ENCODE results near the gene ELF2. TPM values are rescaled to one million over a fixed set of nuclear protein-coding genes. Genes with fewer than 3 reads are reported as not detected.
A peak's percentile ranks its signal among the peaks of the same experiment; 100 is the strongest.
"Not testable (repeated sequence)": the region's sequence is repeated elsewhere in the genome, so short reads cannot be mapped to it uniquely, and the experiment has no call there.

The ELF2 gene
- total and polyA plus RNA-seq, 7 experiments from 2014 or later: 30.6 to 88.2 (median 61.2) TPM

GRCh38 chr4:139157977-139158376 is 19.0 kb downstream of the ELF2 start:
- H3K36me3 Mint-ChIP-seq; H3K9me3 Mint-ChIP-seq; H3K4me1 ChIP-seq (ENCODE audit: control insufficient read depth in 2 of 2, insufficient read depth in 2 of 2, low read length in 2 of 2); H3K4me3 Mint-ChIP-seq; H3K4me3 ChIP-seq (ENCODE audit: low read length); intact Hi-C loops (cut with micrococcal nuclease); H3K36me3 ChIP-seq (ENCODE audit: control insufficient read depth in 2 of 3, insufficient read depth in 3 of 3, low read length in 3 of 3); POLR2A ChIA-PET; H3K9me3 ChIP-seq (ENCODE audit: control insufficient read depth in 2 of 3, low read length in 3 of 3); ATAC-seq; H3K27me3 Mint-ChIP-seq; DNase-seq; H3K27ac ChIP-seq (ENCODE audit: low read depth, low read length); H3K27me3 ChIP-seq (ENCODE audit: control insufficient read depth in 2 of 2, insufficient read depth in 2 of 2, low read length in 2 of 2); CTCF ChIA-PET: not testable (repeated sequence)
- Mint-ChIP-seq H3K27ac (peak overlapping the region in 1 of 9 donors; percentile 36), H3K4me1 (peaks cover 5 to 12% (median 7%) of the 10 kb centered on the region in 7 donors)

- Histone ChIP-seq H3K36me3 (ENCODE audit: control insufficient read depth in 2 of 3, insufficient read depth in 3 of 3, low read length in 3 of 3) (no peaks in the 10 kb centered on the region), H3K4me3 (ENCODE audit: low read length) (no peak overlapping the region), H3K4me1 (ENCODE audit: control insufficient read depth in 2 of 2, insufficient read depth in 2 of 2, low read length in 2 of 2) (no peaks in the 10 kb centered on the region), H3K27ac (ENCODE audit: low read depth, low read length) (no peak overlapping the region), H3K9me3 (ENCODE audit: control insufficient read depth in 2 of 3, low read length in 3 of 3) (no peaks in the 10 kb centered on the region), H3K27me3 (ENCODE audit: control insufficient read depth in 2 of 2, insufficient read depth in 2 of 2, low read length in 2 of 2) (no peaks in the 10 kb centered on the region)
- ATAC-seq: no peak
- POLR2A ChIA-PET: no interaction called here
- no peak for DNase-seq
- peaks cover 0 to 9% (median 0%) of the 10 kb centered on the region in 5 donors for H3K36me3 Mint-ChIP-seq
- intact Hi-C loops (cut with micrococcal nuclease): no loop called here
- no peak overlapping the region for H3K27ac Mint-ChIP-seq
- CTCF ChIA-PET: interaction anchor here (0.6 kb wide), 1 partner anchor 346 kb away, joined by 3 read pairs; no protein-coding TSS in a partner anchor
- H3K27me3 Mint-ChIP-seq: peaks cover 0 to 7% (median 0%) of the 10 kb centered on the region in 5 donors
- H3K9me3 Mint-ChIP-seq: no peaks in the 10 kb centered on the region
- no peak overlapping the region for H3K4me3 Mint-ChIP-seq
- peaks cover 4 to 12% (median 7%) of the 10 kb centered on the region in 7 donors for H3K4me1 Mint-ChIP-seq
Observed at GRCh38 chr4:139154952-139155557, 22.0 kb downstream of the ELF2 start.

GRCh38 chr4:139154538-139154937 is 22.5 kb downstream of the ELF2 start:
- intact Hi-C loops (cut with micrococcal nuclease): no loop called here
- ChIA-PET CTCF (interaction anchor here (0.6 kb wide), 1 partner anchor 347 kb away, joined by 3 read pairs; no protein-coding TSS in a partner anchor), POLR2A (no interaction called here)
- no peak overlapping the region for H3K4me3 ChIP-seq (ENCODE audit: low read length)
- H3K27me3 ChIP-seq (ENCODE audit: control insufficient read depth in 2 of 2, insufficient read depth in 2 of 2, low read length in 2 of 2): no peaks in the 10 kb centered on the region
- no peak overlapping the region for H3K27ac ChIP-seq (ENCODE audit: low read depth, low read length)
- H3K4me1 ChIP-seq (ENCODE audit: control insufficient read depth in 2 of 2, insufficient read depth in 2 of 2, low read length in 2 of 2): no peaks in the 10 kb centered on the region
- no peaks in the 10 kb centered on the region for H3K36me3 ChIP-seq (ENCODE audit: control insufficient read depth in 2 of 3, insufficient read depth in 3 of 3, low read length in 3 of 3)
- ATAC-seq (no peak), DNase-seq (no peak)
- H3K9me3 ChIP-seq (ENCODE audit: control insufficient read depth in 2 of 3, low read length in 3 of 3): no peaks in the 10 kb centered on the region
- no peak overlapping the region for H3K27ac Mint-ChIP-seq
- H3K4me3 Mint-ChIP-seq: no peak overlapping the region
- H3K9me3 Mint-ChIP-seq: no peaks in the 10 kb centered on the region
- H3K27me3 Mint-ChIP-seq: peaks cover 0 to 7% (median 0%) of the 10 kb centered on the region in 5 donors
- peaks cover 4 to 12% (median 7%) of the 10 kb centered on the region in 7 donors for H3K4me1 Mint-ChIP-seq
- peaks cover 0 to 6% (median 0%) of the 10 kb centered on the region in 5 donors for H3K36me3 Mint-ChIP-seq

GRCh38 chr4:139154134-139154421 is 22.9 kb downstream of the ELF2 start:
- DNase-seq: no peak
- Histone ChIP-seq H3K36me3 (ENCODE audit: control insufficient read depth in 2 of 3, insufficient read depth in 3 of 3, low read length in 3 of 3) (no peaks in the 10 kb centered on the region), H3K4me1 (ENCODE audit: control insufficient read depth in 2 of 2, insufficient read depth in 2 of 2, low read length in 2 of 2) (no peaks in the 10 kb centered on the region), H3K9me3 (ENCODE audit: control insufficient read depth in 2 of 3, low read length in 3 of 3) (no peaks in the 10 kb centered on the region), H3K27ac (ENCODE audit: low read depth, low read length) (no peak overlapping the region), H3K27me3 (ENCODE audit: control insufficient read depth in 2 of 2, insufficient read depth in 2 of 2, low read length in 2 of 2) (no peaks in the 10 kb centered on the region), H3K4me3 (ENCODE audit: low read length) (no peak overlapping the region)
- intact Hi-C loops (cut with micrococcal nuclease): no loop called here
- Mint-ChIP-seq H3K36me3 (peaks cover 0 to 3% (median 0%) of the 10 kb centered on the region in 5 donors), H3K27me3 (peaks cover 0 to 7% (median 0%) of the 10 kb centered on the region in 5 donors), H3K4me3 (no peak overlapping the region), H3K9me3 (no peaks in the 10 kb centered on the region), H3K27ac (no peak overlapping the region), H3K4me1 (peaks cover 4 to 12% (median 7%) of the 10 kb centered on the region in 7 donors)
- ChIA-PET CTCF (no interaction called here), POLR2A (no interaction called here)
- ATAC-seq: no peak

- H3K27ac ChIP-seq (ENCODE audit: low read depth, low read length): no peak overlapping the region
- no peak overlapping the region for H3K4me3 Mint-ChIP-seq
- POLR2A ChIA-PET: no interaction called here
- H3K9me3 ChIP-seq (ENCODE audit: control insufficient read depth in 2 of 3, low read length in 3 of 3): no peaks in the 10 kb centered on the region
- no peaks in the 10 kb centered on the region for H3K27me3 ChIP-seq (ENCODE audit: control insufficient read depth in 2 of 2, insufficient read depth in 2 of 2, low read length in 2 of 2)
- no peak for ATAC-seq
- no peaks in the 10 kb centered on the region for H3K36me3 ChIP-seq (ENCODE audit: control insufficient read depth in 2 of 3, insufficient read depth in 3 of 3, low read length in 3 of 3)
- CTCF ChIA-PET: no interaction called here
- peaks cover 0 to 3% (median 0%) of the 10 kb centered on the region in 5 donors for H3K36me3 Mint-ChIP-seq
- no peak for DNase-seq
- peaks cover 4 to 12% (median 7%) of the 10 kb centered on the region in 7 donors for H3K4me1 Mint-ChIP-seq
- intact Hi-C loops (cut with micrococcal nuclease): no loop called here
- peaks cover 0 to 7% (median 0%) of the 10 kb centered on the region in 5 donors for H3K27me3 Mint-ChIP-seq
- H3K4me1 ChIP-seq (ENCODE audit: control insufficient read depth in 2 of 2, insufficient read depth in 2 of 2, low read length in 2 of 2): no peaks in the 10 kb centered on the region
- H3K9me3 Mint-ChIP-seq: no peaks in the 10 kb centered on the region
- H3K27ac Mint-ChIP-seq: peak overlapping the region in 2 of 9 donors; percentile 29 to 59
- no peak overlapping the region for H3K4me3 ChIP-seq (ENCODE audit: low read length)
Observed at GRCh38 chr4:139153411-139154133, 23.4 kb downstream of the ELF2 start.

GRCh38 chr4:139152249-139152648 is 24.8 kb downstream of the ELF2 start:
- Mint-ChIP-seq H3K4me3 (no peak overlapping the region), H3K9me3 (peaks cover 0 to under 1% (median 0%) of the 10 kb centered on the region in 11 donors), H3K36me3 (peaks cover 0 to 5% (median under 1%) of the 10 kb centered on the region in 5 donors), H3K27me3 (peaks cover 0 to 7% (median 0%) of the 10 kb centered on the region in 5 donors), H3K4me1 (peaks cover 4 to 12% (median 8%) of the 10 kb centered on the region in 7 donors), H3K27ac (no peak overlapping the region)
- H3K27me3 ChIP-seq (ENCODE audit: control insufficient read depth in 2 of 2, insufficient read depth in 2 of 2, low read length in 2 of 2): no peaks in the 10 kb centered on the region
- no peaks in the 10 kb centered on the region for H3K4me1 ChIP-seq (ENCODE audit: control insufficient read depth in 2 of 2, insufficient read depth in 2 of 2, low read length in 2 of 2)
- H3K27ac ChIP-seq (ENCODE audit: low read depth, low read length): no peak overlapping the region
- ChIA-PET POLR2A (no interaction called here), CTCF (no interaction called here)
- H3K4me3 ChIP-seq (ENCODE audit: low read length): no peak overlapping the region
- no peak for DNase-seq
- no peaks in the 10 kb centered on the region for H3K9me3 ChIP-seq (ENCODE audit: control insufficient read depth in 2 of 3, low read length in 3 of 3)
- intact Hi-C loops (cut with micrococcal nuclease): no loop called here
- ATAC-seq: no peak
- H3K36me3 ChIP-seq (ENCODE audit: control insufficient read depth in 2 of 3, insufficient read depth in 3 of 3, low read length in 3 of 3): no peaks in the 10 kb centered on the region
